ENCODE results near the gene CREBBP. TPM values are rescaled to one million over a fixed set of nuclear protein-coding genes. Genes with fewer than 3 reads are reported as not detected.

The CREBBP gene
- total RNA-seq, 1 experiment from 2014 or later = 11.3 TPM

GRCh38 chr16:3879887-3880564 is 487 bp downstream of the CREBBP start:
- peak; percentile 44 for DNase-seq (ENCODE audit: low read depth)

DNA sequence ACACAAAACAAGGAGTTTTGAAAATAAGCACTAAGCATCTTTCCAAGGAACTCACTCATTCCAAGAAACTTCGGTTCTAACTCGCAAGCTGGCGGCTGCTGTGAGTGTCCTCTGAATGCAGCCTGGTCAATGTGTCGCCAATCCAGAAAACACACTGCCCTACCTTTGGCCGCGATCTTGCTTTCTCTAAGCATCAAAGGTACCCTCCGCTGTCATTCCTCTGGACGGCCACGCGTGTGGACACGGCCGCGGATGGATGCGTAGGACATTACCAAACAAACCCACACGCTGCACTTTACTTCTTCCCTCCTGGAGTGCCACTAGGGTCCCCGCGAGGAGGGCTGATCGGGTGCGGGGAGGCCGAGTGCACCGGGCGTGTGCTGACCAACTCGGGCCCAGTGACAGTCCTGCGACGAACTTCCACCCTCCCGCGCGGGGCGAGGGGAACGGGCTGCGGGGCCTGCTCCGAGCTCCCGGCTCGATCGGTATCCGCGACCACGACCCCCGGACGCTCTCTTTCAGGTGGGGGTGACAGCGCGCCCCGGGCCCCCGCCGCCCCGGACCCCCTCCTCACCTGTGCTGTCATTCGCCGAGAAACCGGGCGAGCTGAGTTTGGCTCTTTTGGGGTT is 1.1 kb downstream of the CREBBP start:
- peak; percentile 14 for DNase-seq (ENCODE audit: low read depth)

GRCh38 chr16:3878610-3879009 is 1.9 kb downstream of the CREBBP start:
- DNase-seq (ENCODE audit: low read depth) = peak; percentile 45

DNA sequence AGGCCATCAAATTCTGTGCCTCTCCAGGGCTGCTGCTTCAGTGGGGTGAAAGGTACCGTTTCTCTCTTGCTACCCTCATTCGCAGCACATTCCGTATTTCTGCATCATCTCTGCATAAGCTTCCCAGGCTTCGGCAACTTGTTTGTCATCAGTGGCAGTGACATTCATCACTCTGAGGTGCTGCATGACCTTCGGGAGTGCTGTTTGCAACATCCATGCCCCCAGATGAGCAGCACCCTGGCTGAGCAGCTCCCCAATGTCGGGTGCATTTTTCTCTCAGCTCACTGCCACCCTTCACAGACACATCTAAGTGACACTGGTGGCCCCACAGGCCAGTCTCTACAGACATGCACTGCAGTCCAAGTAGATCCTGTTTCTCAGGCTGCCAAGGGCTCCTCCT is 3.8 kb downstream of the CREBBP start:
- DNase-seq (ENCODE audit: low read depth) = no peak

GRCh38 chr16:3876160-3876559 is 4.4 kb downstream of the CREBBP start:
- DNase-seq (ENCODE audit: low read depth) = no peak

DNA sequence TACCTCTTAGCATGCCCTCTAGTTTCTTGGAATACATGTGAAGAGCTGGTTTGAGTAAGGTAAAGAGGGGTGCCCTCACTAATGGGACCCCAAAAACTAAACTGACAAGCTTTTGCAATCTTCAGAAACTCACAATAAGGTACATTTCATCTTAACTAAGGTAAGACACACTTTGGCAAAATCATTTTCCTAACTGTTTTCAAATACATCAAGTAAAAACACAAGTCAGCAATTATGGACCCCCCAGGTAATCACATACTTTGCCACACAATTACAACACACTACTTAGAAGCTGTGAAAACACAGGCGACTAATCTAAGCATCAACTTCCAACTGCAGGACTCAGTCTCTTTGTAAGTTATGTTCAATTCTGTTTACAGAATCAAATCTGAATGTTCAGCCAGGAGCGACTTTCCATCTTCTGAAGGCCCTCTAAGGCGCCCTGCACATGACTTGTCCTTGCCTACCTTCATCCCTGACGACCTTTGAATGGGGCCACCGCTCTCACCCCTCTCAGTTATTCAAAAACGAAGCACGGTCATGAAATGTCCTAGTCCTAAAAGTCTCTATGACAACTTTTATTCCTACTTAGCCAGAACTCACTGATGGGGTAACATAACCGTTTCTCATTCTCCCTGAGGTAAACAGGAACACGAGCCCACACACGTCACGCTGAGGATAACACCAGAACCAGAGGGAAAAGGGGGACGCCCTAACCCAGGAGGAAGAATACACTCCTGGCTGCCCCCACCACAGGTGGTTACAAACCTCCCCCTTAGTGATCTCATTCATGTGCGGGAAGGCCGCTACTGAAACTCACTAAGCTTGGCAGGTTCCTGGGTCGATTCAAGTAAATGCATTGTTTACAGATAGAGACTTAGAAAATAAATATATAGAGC is 5.5 kb downstream of the CREBBP start:
- DNase-seq (ENCODE audit: low read depth) = no peak

- no peak for DNase-seq (ENCODE audit: low read depth)
Measured at GRCh38 chr16:3874242-3874641, 6.3 kb downstream of the CREBBP start.

GRCh38 chr16:3873482-3874173 is 6.9 kb downstream of the CREBBP start:
- no peak for DNase-seq (ENCODE audit: low read depth)

- no peak for DNase-seq (ENCODE audit: low read depth)
Measured at GRCh38 chr16:3872216-3872895, 8.2 kb downstream of the CREBBP start.

DNA sequence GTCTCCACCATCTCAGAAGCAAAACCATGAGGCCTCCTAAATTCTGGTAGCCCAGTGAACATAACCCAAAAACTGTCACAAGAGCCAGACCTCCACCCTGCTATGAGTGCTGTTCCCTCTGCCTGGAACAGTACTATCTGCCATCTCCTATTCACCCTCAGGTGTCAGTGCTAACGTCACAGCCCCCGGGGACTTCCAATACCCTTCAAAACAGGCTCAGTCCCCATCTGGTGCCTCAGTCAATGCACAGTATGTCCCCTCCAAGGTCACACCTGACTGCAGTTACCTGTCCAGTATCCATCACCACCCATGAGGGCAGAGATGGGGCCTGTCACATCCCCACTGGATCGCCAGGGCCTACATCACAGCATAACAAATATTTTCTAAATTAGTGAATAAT is 11.5 kb downstream of the CREBBP start:
- no peak for DNase-seq (ENCODE audit: low read depth)

DNA sequence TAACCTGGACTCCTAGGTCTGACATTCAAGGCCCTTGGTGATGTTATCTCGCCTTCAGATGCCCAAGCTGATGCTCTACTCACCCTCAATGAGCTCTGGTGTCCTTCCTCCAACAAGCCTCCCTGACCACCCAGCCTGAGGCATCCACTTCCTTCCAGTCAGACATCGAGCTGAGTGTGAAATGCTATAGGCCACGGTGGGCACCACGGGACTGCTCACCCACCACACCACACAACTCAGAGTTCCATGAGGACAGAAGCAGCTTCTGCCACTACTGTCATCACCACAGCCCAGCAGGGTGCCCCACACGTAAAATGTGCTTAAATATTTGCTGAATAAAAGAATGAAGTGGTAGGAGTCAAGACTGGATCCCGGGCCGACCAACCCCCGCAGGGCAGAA is 12.0 kb downstream of the CREBBP start:
- no peak for DNase-seq (ENCODE audit: low read depth)

DNA sequence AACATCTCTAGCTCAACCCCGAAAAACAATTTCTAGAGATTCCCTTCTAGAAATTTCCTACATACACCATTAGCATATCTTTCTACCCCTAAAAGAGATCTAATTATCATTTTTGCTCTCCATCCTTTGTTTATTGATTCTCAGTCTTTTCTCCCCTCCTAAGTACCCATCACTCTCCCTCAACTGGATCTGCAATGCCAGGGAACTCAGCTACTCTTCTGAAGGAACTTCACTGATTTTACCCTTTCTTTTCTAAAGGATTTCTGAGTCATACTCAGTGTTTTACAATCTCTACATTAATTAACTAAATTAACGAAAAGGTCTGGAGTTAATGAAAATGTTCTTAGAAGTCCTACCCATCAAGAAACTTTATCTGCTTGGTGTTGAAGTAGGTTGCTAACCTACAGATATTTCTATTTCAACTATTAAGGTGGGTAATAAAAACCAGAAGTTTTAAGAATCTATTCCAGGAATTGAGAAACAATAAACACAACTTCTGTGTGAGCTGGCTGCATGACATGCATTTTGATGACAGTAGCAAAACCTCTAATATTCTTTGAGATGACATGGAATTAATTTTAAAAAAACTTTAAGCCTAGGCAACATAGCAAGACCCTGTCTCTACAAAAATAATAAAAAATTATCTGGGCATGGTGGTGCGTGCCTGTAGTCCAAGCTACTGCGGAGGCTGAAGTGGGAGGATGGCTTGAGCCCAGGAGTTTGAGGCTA is 13.6 kb downstream of the CREBBP start:
- DNase-seq (ENCODE audit: low read depth) = no peak

- no peak for DNase-seq (ENCODE audit: low read depth)
Measured at GRCh38 chr16:3865241-3865640, 15.3 kb downstream of the CREBBP start.

GRCh38 chr16:3864562-3864961 is 16.0 kb downstream of the CREBBP start:
- no peak for DNase-seq (ENCODE audit: low read depth)

DNA sequence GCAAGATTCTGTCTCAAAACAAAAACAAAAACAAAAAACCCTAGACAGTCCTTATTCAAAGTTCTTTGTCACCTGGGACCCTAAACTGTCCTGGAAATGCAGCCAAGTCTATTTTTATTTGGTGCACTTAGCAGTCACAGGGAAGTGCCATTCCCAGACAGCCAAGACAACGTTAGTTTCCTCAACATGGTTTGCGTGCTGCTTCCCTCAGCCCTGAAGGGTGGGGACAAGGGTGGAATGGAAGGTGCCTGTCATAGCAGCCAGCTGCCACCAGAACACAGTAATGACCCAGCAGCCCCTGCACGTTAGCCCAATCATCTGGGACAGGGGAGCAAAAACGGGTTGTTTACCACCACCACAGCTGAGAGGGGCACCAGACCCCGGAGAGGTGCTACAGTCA is 16.9 kb downstream of the CREBBP start:
- no peak for DNase-seq (ENCODE audit: low read depth)

- peak; percentile 34 for DNase-seq (ENCODE audit: low read depth)
Measured at GRCh38 chr16:3861808-3862451, 18.6 kb downstream of the CREBBP start.

DNA sequence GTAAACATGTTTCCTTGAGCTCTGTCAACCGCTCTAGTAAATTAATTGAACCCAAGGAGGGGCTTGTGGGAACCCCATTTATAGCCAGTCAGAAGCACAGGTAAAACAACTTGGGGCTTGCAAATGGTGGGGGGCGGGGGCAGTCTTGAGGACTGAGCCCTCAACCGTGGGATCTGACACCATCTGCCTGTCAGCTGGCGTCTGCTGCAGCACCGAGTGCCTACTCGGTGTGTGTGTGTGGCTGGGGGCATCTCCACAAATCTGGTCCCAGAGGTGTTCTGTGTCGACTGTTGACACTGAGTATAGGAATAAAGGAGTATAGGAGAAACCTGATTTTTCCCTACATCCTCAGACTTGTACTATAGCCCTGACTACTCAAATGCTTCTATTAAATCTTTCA is 20.6 kb downstream of the CREBBP start:
- no peak for DNase-seq (ENCODE audit: low read depth)

GRCh38 chr16:3858801-3859200 is 21.7 kb downstream of the CREBBP start:
- DNase-seq (ENCODE audit: low read depth) = no peak

- DNase-seq (ENCODE audit: low read depth) = peak; percentile 46
Measured at GRCh38 chr16:3857189-3858043, 23.1 kb downstream of the CREBBP start.
